K562 (cell line): Measurements from ENCODE around the gene NLGN4X. TPM values are rescaled to one million over a fixed set of nuclear protein-coding genes. Genes with fewer than 3 reads are reported as not detected.

Source experiments
- ESRRB ChIP-seq: fragments of 250-450 bp; sonication (Bioruptor Pico); IDR thresholded peaks from 2 replicates; pipeline ENCODE4 v1.5.0; 2020; ENCODE audit warnings: mild to moderate bottlenecking, moderate library complexity, borderline replicate concordance
- GTF2E2 ChIP-seq: fragments of 200-800 bp; sonication (Bioruptor generic); IDR thresholded peaks from 2 replicates; pipeline ENCODE4 v1.6.1; 2016; ENCODE audit warnings: missing genetic modification characterization, missing compliant biosample characterization
- PBX2 ChIP-seq, 2 experiments: IDR thresholded peaks in 1 of 2; conservative IDR thresholded peaks in 1 of 2; 2 replicates each; pipeline ENCODE4 v1.6.1; 2016; ENCODE audit warnings: low read depth in 2 of 2, mild to moderate bottlenecking in 1 of 2, missing compliant biosample characterization in 1 of 2, missing genetic modification characterization in 1 of 2, moderate library complexity in 1 of 2
- TAF7 ChIP-seq: fragments of 450-650 bp; IDR thresholded peaks from 2 replicates; pipeline ENCODE4 v1.6.1; 2016; ENCODE audit warnings: missing genetic modification characterization, missing compliant biosample characterization
- YY1 ChIP-seq, 3 experiments: IDR thresholded peaks; 2 replicates each; pipeline ENCODE4 v1.6.1; 2011; ENCODE audit warnings: low read length in 2 of 3, mild to moderate bottlenecking in 2 of 3, moderate library complexity in 2 of 3, borderline replicate concordance in 1 of 3, control low read depth in 1 of 3, low read depth in 1 of 3; ENCODE audit not compliant: insufficient read depth in 3 of 3, insufficient replicate concordance in 2 of 3, control insufficient read depth in 1 of 3, insufficient read length in 1 of 3; ENCODE audit errors: extremely low read depth in 1 of 3
- ZBTB1 ChIP-seq: sonication (generic); formaldehyde crosslinking; IDR thresholded peaks from 2 replicates; pipeline ENCODE4 v1.8.1; 2023; ENCODE audit warnings: missing genetic modification reagents, low read depth, mild to moderate bottlenecking, borderline replicate concordance
- ZNF76 ChIP-seq: fragments of 250-450 bp; sonication (Bioruptor Pico); IDR thresholded peaks from 2 replicates; pipeline ENCODE4 v1.4.0; 2020; ENCODE audit warnings: mild to moderate bottlenecking, moderate library complexity, borderline replicate concordance
- polyA plus RNA-seq, 8 experiments: library from polyadenylated mRNA; depleted of rRNA in 4 of 8; stranded (reverse) in 5 of 8; unstranded in 3 of 8; fragments of >200 nt; fragmentation: Nextera tagmentation in 2 of 8; fragmentation: Illumina TruSeq in 1 of 8; extraction: Ambion mirVana in 2 of 8; extraction: Trizol in 1 of 8; gene quantifications; 2 replicates each; pipeline versions ENCODE4 v1.2.1 to v1.2.3, GENCODE V29; 2011 to 2014; ENCODE audit warnings: inconsistent platforms in 1 of 8, missing spikeins in 1 of 8
- total RNA-seq, 7 experiments: library from RNA; depleted of rRNA in 6 of 7; stranded (reverse); fragments of >200 nt in 6 of 7; fragmentation: Illumina TruSeq in 2 of 7; extraction: Trizol in 2 of 7; gene quantifications; 2 replicates each; pipeline versions ENCODE4 v1.2.1 to v1.2.3, GENCODE V29; 2011 to 2021; ENCODE audit warnings: low replicate concordance in 1 of 7

NLGN4X gene
- total and polyA plus RNA-seq, 9 of the 15 experiments (the other 6 are each of a cell fraction or from before 2014, with no cell fraction given) = 0.07 TPM; not detected in 8

GRCh38 chrX:5891378-5891777 lies 337.3 kb downstream of the NLGN4X start (continued):
- TF ChIP-seq ESRRB = no peak
- no peak for TF ChIP-seq YY1 (IDR thresholded peaks at IDR 0.05; ENCODE audit: borderline replicate concordance in 1 of 3, control insufficient read depth in 1 of 3, extremely low read depth in 1 of 3, insufficient read depth in 3 of 3, insufficient read length in 1 of 3, insufficient replicate concordance in 2 of 3, low read depth in 1 of 3, low read length in 2 of 3)
- TF ChIP-seq PBX2 (CRISPR knock-in tag; IDR thresholded peaks at IDR 0.05; ENCODE audit: low read depth) = no peak
- TF ChIP-seq PBX2 (tag; conservative IDR thresholded peaks at IDR 0.05; ENCODE audit: low read depth) = no peak
- TF ChIP-seq GTF2E2 (tag) = no peak
- no peak for TF ChIP-seq ZNF76 (CRISPR knock-in tag)
- TF ChIP-seq ZBTB1 (CRISPR knock-in tag) = no peak
- no peak for TF ChIP-seq TAF7 (tag)
